ENCODE results near the gene CHN1.
A peak's percentile ranks its signal among the peaks of the same experiment; 100 is the strongest.

The CHN1 gene

GRCh38 chr2:174918886-174919526 is 86.2 kb downstream of the CHN1 start:
- no peak for DNase-seq

GRCh38 chr2:174916270-174916930 is 88.8 kb downstream of the CHN1 start:
- no peak for DNase-seq

- no peak for DNase-seq
Measured at GRCh38 chr2:174914853-174915760, 90.1 kb downstream of the CHN1 start.

- DNase-seq, result no peak
Measured at GRCh38 chr2:174908284-174908683, 96.9 kb downstream of the CHN1 start.

- no peak for DNase-seq
Measured at GRCh38 chr2:174903264-174903556, 102.0 kb downstream of the CHN1 start.

- no peak for DNase-seq
Measured at GRCh38 chr2:174902506-174903263, 102.5 kb downstream of the CHN1 start.

- DNase-seq, result peak; percentile 22 to 35
Measured at GRCh38 chr2:174901075-174901474, 104.1 kb downstream of the CHN1 start.

- no peak for DNase-seq
Measured at GRCh38 chr2:174897286-174897685, 107.9 kb downstream of the CHN1 start.

GRCh38 chr2:174893018-174893417 is 112.2 kb downstream of the CHN1 start:
- no peak for DNase-seq

GRCh38 chr2:174892546-174892945 is 112.6 kb downstream of the CHN1 start:
- DNase-seq, result no peak

GRCh38 chr2:174888646-174889271 is 116.4 kb downstream of the CHN1 start:
- no peak for DNase-seq

GRCh38 chr2:174888146-174888545 is 117.0 kb downstream of the CHN1 start:
- DNase-seq, result no peak

GRCh38 chr2:174882416-174882815 is 122.8 kb downstream of the CHN1 start:
- DNase-seq, result no peak

- DNase-seq, result no peak
Measured at GRCh38 chr2:174881678-174882077, 123.5 kb downstream of the CHN1 start.

- DNase-seq, result no peak
Measured at GRCh38 chr2:174878537-174879147, 126.5 kb downstream of the CHN1 start.

- DNase-seq, result no peak
Measured at GRCh38 chr2:174877751-174878150, 127.4 kb downstream of the CHN1 start.

GRCh38 chr2:174877301-174877700 is 127.9 kb downstream of the CHN1 start:
- no peak for DNase-seq

- DNase-seq, result no peak
Measured at GRCh38 chr2:174874085-174874484, 131.1 kb downstream of the CHN1 start.

GRCh38 chr2:174873471-174873870 is 131.7 kb downstream of the CHN1 start:
- DNase-seq, result no peak

- no peak for DNase-seq
Measured at GRCh38 chr2:174870787-174871186, 134.4 kb downstream of the CHN1 start.

GRCh38 chr2:174868878-174869277 is 136.3 kb downstream of the CHN1 start:
- DNase-seq, result no peak

- DNase-seq, result no peak
Measured at GRCh38 chr2:174866421-174866820, 138.8 kb downstream of the CHN1 start.

Measured in activated T-cell treated with anti-CD3 and anti-CD28 coated beads, Interleukin-2, amount 50 U/mL, for 48 hours (primary cell).